ENCODE measurements around the gene ARL13B.
"Not testable (repeated sequence)": the region's sequence is repeated elsewhere in the genome, so short reads cannot be mapped to it uniquely, and the experiment has no call there.

ARL13B gene

DNA sequence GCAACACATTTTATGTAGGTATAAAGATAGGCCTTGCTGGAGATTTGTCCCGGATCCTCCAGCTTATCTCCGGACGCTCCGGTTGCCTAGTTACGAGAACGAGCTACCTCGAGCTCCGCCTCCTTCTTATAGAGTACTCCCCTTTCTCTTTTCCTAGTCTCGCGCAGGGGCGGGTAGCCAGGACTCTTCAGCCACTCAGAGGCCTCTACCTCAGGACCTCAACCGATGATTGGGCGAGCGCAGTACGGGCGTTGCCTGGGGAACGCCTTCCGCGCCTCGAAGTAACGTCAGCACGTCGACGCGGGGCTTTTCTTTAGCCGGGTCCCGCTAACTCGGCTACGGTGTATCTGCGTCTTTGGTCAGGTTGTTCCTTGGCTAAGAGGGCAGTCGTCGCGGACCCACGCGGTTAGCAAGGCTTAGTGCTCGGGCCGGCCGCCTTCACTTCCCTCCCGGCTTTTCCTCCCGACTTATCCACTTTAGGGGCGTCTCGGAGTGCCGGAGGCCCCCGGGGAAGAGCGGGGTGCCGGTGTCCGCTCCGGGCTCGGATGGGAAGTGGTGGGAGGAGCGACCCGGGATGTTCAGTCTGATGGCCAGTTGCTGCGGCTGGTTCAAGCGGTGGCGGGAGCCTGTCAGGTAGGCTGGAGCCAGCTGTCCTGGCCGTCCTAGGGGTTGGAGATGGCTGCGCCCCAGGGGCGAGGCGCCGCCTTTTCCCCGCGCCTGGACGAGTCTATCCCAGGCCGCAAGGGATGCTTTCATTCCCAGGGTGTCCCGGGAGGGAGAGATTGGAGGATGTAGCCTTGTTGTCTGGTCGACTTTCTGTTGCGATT is at the start of gene ARL13B:
Gene ARL13B (plus strand): TSS at position 306 of the 827 bp plus-strand sequence. CDS start 269 bp downstream, at position 575.
- peak; percentile 99 for DNase-seq (ENCODE audit: low spot score)

DNA sequence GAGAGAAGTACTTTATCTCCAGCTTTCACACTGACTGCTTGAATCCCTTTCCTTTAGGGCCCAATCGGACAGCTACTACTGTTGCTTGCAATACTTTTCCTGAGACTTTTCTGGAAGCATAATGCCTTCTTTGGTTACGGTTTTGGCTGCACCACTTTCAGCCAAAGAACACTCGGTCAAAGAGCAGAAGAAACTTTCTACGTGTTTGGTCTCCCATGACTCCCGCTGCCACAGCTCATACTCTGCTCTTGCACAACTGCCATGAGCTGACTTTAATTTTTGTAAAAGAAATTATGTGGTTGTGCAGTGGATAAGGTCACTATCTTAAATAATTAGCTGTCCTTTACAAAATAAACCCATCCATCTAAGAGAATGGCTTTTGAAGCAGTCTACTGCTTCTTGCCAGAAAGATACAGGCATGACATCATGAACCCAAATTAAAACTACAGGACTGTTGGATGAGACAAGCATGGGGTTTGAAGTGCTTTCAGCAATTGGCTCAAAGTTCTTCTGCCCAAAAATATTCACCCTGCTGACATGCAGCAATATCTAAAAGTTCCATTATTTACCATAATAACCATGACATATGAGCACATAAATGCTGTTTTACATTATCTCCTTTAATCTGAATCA is 48.2 kb upstream of the ARL13B start:
- DNase-seq (ENCODE audit: low spot score), result no peak

DNA sequence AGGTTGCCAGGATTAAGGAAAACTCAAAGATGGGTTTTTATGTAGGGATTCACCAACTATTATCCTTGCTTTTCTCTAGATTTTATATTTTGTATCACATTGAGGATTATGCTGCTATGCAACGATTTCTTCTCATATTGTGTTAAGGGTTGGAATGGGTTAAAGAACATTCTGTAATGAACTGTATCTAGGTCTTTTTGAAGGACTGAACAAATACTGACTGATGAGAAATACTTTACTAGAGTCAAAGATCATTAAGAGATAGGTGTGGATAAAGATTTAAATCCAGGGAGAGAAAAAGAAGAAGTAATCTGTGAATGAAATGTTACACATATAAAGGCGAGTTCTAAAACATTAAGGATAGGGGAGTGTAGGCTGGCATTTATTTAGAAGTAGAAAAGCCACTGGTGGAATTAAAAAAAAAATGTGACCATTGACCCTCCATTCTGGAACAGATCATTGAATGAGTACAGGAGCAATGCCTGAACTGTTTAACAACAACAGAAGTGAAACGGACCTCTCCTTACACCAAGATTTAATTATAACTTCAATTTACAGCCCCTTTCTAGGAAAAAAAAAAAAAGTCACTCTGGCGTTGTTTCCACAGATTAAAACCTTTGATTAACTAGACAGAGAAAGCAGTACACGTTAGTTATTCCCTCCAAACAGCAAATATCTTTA is 45.4 kb upstream of the ARL13B start:
- no peak for DNase-seq (ENCODE audit: low spot score)

DNA sequence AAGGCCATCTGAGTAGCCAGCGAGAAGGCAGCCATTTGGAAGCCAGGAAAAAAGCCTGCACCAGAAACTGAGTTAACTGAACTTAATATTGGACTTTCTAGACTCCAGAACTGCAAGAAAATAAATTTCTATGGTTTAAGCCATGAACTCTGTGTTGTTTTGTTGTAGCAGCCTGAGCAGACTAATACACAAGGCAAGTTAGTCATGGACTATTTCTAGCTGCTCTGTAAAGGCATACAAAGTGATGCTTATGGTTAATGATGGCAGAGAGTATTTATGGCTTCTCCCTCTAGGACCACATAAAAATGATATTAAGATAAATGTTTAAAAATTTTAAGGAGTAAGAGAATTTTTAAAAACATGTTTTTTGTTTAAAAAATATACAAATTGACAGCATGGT is 43.4 kb upstream of the ARL13B start:
- no peak for DNase-seq (ENCODE audit: low spot score)

DNA sequence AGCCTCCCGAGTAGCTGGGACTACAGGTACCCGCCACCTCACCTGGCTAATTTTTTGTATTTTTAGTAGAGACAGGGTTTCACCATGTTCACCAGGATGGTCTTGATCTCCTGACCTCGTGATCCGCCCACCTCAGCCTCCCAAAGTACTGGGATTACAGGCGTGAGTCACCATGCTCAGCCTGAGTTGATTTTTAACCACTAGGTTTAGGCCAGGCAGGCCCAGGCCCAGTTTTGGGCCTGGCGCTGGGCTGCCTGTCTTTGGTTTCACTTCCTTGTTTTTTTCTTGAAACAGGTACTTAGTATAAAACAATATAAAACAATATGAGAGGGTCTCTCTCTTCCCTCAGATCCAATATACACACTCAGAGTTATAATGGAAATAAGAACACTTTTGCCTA is 42.5 kb upstream of the ARL13B start:
- not testable (repeated sequence) for DNase-seq (ENCODE audit: low spot score)

DNA sequence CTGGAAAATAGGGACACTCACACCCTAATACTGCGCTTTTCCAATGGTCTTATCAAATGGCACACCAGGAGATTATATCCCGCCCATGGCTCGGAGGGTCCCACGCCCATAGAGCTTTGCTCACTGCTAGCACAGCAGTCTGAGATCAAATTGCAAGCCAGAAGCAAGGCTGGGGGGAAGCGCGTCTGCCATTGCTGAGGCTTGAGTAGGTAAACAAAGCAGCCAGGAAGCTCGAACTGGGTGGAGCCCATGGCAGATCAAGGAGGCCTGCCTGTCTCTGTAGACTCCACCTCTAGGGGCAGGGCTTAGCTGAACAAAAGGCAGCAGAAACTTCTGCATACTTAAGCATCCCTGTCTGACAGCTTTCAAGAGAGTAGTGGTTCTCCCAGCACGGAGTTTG is 30.0 kb upstream of the ARL13B start:
- not testable (repeated sequence) for DNase-seq (ENCODE audit: low spot score)

DNA sequence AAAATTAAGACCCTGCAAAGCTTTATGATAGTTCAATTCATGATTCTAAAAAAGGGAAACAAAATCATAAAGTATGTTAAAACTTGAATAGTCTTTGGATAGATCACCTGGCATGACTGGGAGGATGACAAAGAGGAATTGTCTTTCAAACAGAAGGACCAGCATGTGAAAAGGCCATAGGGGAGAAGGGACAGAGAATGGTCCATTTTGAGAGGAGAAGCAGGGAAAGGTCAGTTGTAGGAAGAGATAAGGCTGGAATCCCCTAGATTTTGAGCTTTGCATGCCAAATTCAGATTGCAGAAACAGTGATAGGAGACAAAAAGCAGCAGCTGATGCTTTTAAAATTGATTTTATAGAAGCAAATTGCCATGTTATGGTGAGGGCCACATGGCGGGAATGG is 18.9 kb upstream of the ARL13B start:
- DNase-seq (ENCODE audit: low spot score), result no peak

DNA sequence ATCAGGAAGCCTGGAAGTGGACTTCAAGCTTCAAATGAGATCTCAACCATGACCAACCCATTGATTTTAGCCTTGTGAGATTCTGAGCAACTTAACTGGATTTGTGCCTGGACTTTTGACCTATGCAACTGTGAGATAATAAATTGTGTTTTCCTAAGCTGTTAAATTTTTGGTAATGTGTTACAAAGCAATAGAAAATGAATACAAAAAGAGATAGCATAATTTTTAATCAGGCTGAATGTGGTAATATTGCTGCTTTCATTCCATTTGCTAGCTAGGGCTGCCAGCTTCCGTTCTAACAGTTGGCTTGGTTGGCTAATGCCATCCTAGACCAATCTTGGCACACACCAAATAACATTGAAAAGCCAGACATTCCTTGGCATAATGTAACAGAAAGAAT is 18.5 kb upstream of the ARL13B start:
- no peak for DNase-seq (ENCODE audit: low spot score)

DNA sequence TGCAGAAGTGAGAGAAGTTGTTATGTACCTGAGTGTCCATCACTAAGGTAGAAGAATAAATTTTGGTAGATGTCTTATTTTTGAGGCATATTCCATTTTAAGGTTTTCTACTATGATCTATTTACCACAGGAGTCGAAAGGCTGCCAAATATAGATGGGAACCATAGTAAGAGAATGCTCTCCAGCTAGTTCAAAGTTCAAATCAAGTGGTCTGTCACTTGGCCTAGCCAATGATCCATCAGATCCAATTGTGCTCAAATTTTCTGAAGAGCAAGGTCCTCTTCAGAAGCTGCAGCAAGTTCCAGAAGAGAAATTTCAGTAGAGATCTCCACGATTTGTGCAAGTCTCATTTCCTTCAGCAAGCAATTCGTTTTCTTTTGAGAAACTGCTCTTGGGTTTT is 17.2 kb upstream of the ARL13B start:
- DNase-seq (ENCODE audit: low spot score), result no peak

DNA sequence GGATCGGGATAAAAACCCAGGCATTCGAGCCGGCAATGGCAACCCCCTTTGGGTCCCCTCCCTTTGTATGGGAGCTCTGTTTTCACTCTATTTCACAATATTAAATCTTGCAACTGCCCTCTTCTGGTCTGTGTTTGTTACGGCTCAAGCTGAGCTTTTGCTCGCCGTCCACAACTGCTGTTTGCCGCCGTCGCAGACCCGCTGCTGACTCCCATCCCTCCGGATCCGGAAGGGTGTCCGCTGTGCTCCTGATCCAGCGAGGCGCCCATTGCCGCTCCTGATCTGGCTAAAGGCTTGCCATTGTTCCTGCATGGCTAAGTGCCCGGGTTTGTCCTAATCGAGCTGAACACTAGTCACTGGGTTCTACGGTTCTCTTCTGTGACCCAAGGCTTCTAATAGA is 14.8 kb upstream of the ARL13B start:
- DNase-seq (ENCODE audit: low spot score), result not testable (repeated sequence)

DNA sequence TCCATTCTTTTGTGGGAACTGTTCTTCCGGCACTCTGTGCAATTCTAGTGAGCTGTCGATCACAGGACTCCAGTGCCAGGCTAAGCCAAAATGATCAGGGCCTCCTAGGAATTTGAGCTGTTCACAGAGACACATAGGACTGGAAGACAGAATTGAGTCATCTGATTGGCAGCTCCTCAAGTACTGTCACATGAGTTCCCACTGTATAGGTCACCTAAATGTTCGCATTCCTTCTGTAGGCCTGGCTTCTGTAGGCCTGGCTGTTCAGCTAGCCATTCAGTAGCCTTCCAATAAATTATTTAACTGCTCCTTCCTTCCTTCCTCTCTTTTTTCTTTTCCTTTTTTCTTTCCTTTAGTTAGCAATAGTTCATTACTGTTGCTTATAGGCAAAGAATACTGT is 10.5 kb upstream of the ARL13B start:
- no peak for DNase-seq (ENCODE audit: low spot score)

DNA sequence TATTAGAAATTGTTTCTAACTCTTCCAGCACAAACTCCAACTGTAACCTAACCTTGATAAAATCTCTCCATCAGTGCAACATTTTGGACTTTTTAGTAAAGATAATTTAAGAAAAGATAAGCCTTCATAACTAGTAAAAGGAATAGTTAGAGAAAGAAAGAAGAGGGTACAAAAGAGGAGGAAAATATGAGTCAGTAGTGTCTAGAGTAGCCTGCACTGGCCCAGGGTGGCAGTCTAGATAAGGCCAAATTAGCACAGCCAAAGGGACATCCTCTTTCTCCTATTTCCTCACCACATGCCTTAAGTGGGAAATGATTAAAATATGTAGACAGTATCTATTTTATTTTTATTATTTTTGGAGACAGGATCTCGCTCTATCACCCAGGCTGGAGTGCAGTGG is 10.0 kb upstream of the ARL13B start:
- peak; percentile 22 for DNase-seq (ENCODE audit: low spot score)

DNA sequence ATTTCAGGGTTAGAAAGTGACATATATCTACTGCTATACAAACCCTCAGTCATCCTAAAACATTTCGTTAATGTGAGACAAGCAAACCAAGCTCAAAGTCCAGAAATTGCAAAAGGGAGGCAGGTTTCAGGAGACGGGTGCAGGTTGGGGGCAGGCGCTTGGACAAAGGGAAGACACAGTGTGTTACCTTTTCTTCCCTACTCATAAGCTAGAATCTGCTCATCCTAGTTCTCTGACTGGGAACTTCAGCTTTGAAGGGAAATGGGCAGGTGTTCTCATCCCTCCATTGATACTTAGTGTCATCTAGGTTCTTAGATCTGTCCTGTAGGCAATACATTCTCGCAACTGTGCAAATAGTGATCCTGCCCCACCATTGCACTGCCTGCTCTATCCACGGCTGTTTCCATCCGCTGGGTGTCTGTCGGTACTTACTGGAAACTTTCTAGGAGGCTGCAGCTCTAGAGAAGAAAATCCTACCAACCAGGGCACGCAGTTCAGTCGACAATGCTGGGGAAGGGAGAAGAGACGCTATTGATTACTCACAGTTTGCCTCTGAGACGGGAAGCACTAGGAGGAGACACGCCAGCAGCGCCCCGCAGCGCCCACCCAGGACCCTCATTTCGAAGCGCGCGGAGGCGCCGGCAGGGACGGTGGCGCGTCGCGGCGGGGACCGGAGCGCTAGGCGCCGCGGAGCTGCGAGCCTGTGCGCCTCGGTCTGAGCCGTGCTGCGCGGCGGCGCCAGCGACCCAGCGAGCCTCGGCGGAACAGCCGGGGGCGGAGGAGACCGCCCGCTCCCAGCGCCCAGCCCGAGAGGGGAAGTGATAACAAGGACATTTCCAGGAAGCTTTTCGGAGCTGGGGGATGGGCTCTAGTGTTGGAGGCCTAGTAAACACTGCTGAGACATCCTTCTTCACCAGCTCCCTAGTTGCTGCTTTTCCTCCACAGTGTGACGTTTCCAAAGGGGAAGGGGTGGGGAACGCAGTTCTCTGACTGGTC is 6.5 kb upstream of the ARL13B start, which contains the start of gene PROS1:
Gene PROS1 (minus strand): TSS at position 766 of the 996 bp plus-strand sequence. CDS start 147 bp downstream, at position 619.
- DNase-seq (ENCODE audit: low spot score), result peak; percentile 60

DNA sequence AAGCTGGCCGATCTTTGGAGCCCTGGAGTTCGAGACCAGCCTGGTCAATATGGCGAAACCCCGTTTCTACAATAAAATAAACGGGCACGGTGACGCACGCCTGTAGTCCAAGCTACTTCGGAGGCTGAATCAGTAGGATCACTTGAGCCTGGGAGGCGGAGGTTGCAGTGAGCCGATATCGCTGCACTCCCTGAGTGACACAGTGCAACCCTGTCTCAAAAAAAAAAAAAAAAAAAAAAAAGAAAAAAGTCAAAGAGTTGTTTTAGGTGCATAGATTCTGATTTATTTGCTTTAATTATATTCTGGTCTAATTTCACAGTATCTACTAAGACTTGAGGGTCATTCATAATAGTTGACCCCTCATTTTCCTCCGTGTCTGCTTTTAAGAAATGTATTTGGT is 1.7 kb downstream of the ARL13B start:
- no peak for DNase-seq (ENCODE audit: low spot score)

DNA sequence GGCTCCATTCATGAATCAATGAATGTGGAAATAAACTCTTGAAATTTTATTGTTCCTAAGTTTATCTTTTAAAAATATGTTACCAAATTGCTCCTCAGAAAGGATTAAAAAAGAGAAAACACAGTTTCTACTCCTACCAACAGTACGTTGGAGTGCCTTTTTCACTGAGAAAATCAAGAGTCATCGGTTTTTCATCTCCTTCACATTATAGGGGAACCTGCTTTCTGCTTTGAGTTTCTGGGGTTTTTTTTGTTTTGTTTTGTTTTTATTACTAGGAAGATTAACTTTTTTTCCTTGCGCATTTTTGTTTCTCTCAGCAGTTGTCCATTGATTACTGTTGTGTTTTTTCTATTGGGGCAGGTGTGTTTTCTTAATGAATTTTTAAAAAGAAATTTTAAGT is 3.5 kb downstream of the ARL13B start:
- no peak for DNase-seq (ENCODE audit: low spot score)

DNA sequence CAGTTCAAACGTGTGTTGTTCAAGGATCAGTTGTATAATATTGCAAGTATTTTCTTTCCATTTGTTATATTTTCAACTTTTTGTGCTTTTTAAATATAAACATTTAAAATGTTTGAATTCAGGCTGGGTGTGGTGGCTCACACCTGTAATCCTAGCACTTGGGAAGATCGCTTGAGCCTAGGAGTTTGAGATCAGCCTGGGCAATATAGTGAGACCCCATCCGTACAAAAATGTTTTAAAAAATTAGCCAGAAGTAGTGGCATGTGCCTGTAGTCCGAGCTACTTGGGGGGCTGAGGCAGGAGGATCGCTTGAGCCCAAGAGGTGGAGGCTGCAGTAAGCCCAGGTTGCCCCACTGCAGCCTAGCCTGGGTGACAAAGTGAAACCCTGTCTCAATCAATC is 4.7 kb downstream of the ARL13B start:
- DNase-seq (ENCODE audit: low spot score), result no peak

DNA sequence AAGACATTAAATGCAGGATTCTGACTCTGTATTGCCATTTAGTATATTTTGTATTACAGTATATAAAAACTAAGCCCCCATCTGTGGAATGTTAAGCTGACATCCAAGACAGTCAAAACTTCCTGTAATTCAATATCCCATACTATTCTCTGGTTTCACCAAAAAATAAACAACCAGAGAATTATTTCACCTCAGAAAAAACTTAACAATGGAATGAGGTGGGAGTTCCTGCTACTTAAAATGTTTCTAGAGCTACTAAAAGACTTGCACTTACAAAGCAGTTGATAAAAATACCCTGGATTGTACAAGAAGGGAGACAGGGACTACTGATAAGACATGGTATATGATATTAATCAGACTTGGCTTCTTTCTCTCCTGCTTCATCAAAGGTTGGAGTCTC is 8.3 kb downstream of the ARL13B start:
- no peak for DNase-seq (ENCODE audit: low spot score)

DNA sequence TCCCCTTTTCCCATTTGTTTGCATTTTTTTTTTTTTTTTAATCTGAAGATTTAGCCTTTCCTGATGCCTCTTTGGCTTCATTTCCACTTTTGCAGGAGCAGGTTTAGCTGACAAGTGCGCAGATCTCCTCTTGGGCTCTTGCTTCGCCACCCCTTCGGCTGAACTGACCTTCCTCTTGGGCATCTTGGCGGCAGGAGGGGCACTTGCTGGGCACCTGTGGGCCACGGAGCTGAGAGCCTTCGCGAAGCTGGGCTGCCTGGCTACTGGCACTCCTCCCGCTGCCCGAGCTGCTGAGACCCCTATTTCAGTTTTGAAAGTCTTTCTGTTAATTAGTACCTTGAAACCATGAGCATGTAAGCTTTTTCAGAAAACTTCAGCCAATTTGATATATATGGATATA is 8.8 kb downstream of the ARL13B start:
- DNase-seq (ENCODE audit: low spot score), result no peak

DNA sequence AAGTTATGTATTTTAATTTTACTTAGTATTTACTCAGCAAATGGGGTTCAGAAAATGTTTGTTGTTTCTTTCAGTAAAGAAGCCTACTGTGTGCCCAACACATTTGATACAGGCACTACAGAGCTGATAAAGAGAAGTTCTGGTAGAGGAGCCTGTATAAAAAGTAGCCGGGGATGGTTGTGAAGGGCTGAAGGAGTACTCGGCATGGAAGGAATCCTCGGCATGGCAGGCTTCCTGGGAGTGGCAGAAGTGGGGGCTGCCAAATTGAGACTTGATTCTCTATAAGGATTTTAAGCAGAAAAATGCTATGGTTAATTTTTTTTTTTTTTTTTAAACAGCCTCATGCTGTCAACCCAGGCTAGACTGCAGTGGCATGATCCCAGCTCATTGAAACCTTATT is 9.3 kb downstream of the ARL13B start:
- no peak for DNase-seq (ENCODE audit: low spot score)

DNA sequence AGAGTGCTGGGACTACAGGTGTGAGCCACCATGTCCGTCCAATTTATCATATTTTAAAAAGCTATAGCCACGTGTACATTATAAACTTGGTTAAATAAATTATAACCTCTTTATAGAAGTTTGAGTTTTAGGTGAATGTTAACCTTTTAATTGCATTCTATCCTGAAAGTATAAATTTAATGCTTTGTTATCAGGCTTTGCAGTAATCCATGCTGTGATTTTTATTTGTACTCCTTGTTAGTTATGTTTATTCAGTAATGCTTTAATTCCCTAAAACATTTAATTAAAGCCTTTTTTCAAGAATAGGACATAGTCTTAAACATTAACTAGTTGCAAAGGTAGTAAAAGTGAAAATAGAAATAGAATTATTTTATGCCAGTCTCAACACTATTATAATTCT is 11.7 kb downstream of the ARL13B start:
- no peak for DNase-seq (ENCODE audit: low spot score)

DNA sequence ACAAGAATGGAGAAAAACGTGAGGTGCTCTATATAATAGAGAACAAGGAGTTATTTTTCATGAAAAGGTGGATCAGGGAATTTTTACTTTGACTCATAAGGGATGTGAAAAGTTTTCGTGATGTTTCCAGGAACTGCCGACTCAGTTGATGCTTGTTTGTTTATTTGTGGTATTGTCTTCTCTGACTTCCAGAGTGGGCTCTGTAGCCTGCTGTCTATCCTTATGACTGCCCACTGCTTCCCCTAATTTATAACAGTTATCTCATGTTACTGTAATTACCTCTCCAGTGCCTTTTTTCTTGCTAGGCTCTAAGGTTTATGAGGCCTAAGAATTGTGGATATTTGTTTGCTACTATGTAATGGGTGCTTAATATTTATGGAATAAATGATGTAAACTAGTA is 12.3 kb downstream of the ARL13B start:
- no peak for DNase-seq (ENCODE audit: low spot score)

DNA sequence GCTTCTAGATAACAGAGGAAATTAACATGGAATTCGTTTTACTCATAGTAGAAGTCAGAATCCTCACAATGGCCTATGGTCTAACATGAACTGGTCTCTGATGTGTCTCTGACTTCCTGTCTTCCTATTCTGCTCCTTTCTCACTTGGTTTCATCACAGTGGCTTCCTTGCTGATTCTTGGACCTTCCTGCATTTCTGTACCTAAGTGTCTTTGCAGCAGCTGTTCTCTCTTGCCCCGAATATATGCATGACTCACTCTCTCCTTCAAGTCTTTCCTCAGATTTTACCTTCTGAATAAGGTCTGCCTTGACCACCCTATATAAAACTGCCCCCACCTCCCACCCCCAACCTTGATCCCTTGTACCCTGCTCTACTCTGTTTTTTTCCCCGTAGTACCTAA is 14.1 kb downstream of the ARL13B start:
- no peak for DNase-seq (ENCODE audit: low spot score)
